IMR-90 (cell line): ENCODE measurements around the gene NOD2. TPM values are rescaled to one million over a fixed set of nuclear protein-coding genes. Genes with fewer than 3 reads are reported as not detected.

Experiments used
- ATAC-seq: fragments of 200-7000 bp; cut with Tn5 transposase; 2 replicates; pipeline ENCODE4 v1.9.1; 2020; ENCODE audit warnings: low read depth, mild to moderate bottlenecking, moderate library complexity
- BruUV-seq: library from RNA; stranded (reverse); fragments of 400-500 nt; replicated peaks from 2 replicates; lab custom pipeline; 2021; lab: Mats Ljungman, UMichigan
- CTCF ChIA-PET: fragments of 300-600 bp; formaldehyde crosslinking; extraction: SDS; loops from one replicate; lab custom pipeline; 2021; ENCODE audit warnings: antibody characterized with exemption; lab: Yijun Ruan, JAX
- POLR2A ChIA-PET: fragments of 300-600 bp; sonication (Branson Sonifier 250); formaldehyde crosslinking; loops from one replicate; lab custom pipeline; 2022; ENCODE audit warnings: antibody characterized with exemption; ENCODE audit not compliant: unreplicated experiment; lab: Charles Lee
- DNase-seq: peaks from one replicate; pipeline ENCODE4 v3.0.0; 2013
- H2AFZ ChIP-seq: replicated peaks from 2 replicates; pipeline ENCODE3; 2013; ENCODE audit warnings: low read length, mild to moderate bottlenecking; ENCODE audit not compliant: poor library complexity
- H2AK5ac ChIP-seq: 2 replicates; pipeline ENCODE4 v1.6.1; 2013; ENCODE audit warnings: low read depth, low read length, inconsistent platforms
- H2AK9ac ChIP-seq: replicated peaks from 2 replicates; pipeline ENCODE3; 2013; ENCODE audit warnings: mild to moderate bottlenecking, low read depth, low read length, moderate library complexity; ENCODE audit not compliant: poor library complexity
- H2BK120ac ChIP-seq: 2 replicates; pipeline ENCODE4 v1.6.1; 2013; ENCODE audit warnings: low read depth, low read length, inconsistent platforms
- H2BK15ac ChIP-seq: 3 replicates; pipeline ENCODE4 v1.6.1; 2013; ENCODE audit warnings: low read depth, low read length, inconsistent platforms
- H2BK20ac ChIP-seq: 2 replicates; pipeline ENCODE4 v1.6.1; 2013; ENCODE audit warnings: low read depth, mild to moderate bottlenecking, inconsistent platforms, low read length, moderate library complexity
- H2BK5ac ChIP-seq: 2 replicates; pipeline ENCODE4 v1.6.1; 2013; ENCODE audit warnings: mild to moderate bottlenecking, low read depth, low read length, inconsistent platforms; ENCODE audit not compliant: poor library complexity, severe bottlenecking
- H3K14ac ChIP-seq: replicated peaks from 2 replicates; pipeline ENCODE4 v1.6.1; 2013; ENCODE audit warnings: low read depth, low read length, inconsistent platforms
- H3K18ac ChIP-seq: 2 replicates; pipeline ENCODE4 v1.6.1; 2013; ENCODE audit warnings: low read depth, low read length, control low read depth
- H3K23ac ChIP-seq: 2 replicates; pipeline ENCODE4 v1.6.1; 2013; ENCODE audit warnings: low read depth, low read length, inconsistent platforms
- H3K27ac ChIP-seq: 2 replicates; pipeline ENCODE4 v1.5.1; 2013; ENCODE audit warnings: mild to moderate bottlenecking, control low read depth, low read length; ENCODE audit not compliant: insufficient read depth
- H3K27me3 ChIP-seq: 2 replicates; pipeline ENCODE4 v1.6.1; 2013; ENCODE audit warnings: low read length; ENCODE audit not compliant: control insufficient read depth, insufficient read depth
- H3K36me3 ChIP-seq: 2 replicates; pipeline ENCODE4 v1.6.1; 2013; ENCODE audit warnings: low read length, mixed read lengths; ENCODE audit not compliant: control insufficient read depth, insufficient read depth
- H3K4ac ChIP-seq: 2 replicates; pipeline ENCODE4 v1.6.1; 2013; ENCODE audit warnings: low read depth, low read length, inconsistent platforms
- H3K4me1 ChIP-seq: 2 replicates; pipeline ENCODE4 v1.6.1; 2013; ENCODE audit warnings: low read length, mixed read lengths; ENCODE audit not compliant: control insufficient read depth, insufficient read depth
- H3K4me2 ChIP-seq: 2 replicates; pipeline ENCODE4 v1.6.1; 2013; ENCODE audit warnings: low read depth, mild to moderate bottlenecking, control low read depth, low read length, moderate library complexity
- H3K4me3 ChIP-seq: 2 replicates; pipeline ENCODE4 v1.5.1; 2013; ENCODE audit warnings: low read depth, mild to moderate bottlenecking, control low read depth, low read length, moderate library complexity; ENCODE audit not compliant: insufficient read depth
- H3K56ac ChIP-seq: 2 replicates; pipeline ENCODE4 v1.6.1; 2013; ENCODE audit warnings: low read length, inconsistent platforms; ENCODE audit not compliant: insufficient read depth; ENCODE audit errors: extremely low read depth
- H3K79me1 ChIP-seq, 2 experiments: 2 replicates each; pipeline ENCODE4 v1.6.1; 2013; ENCODE audit warnings: low read length in 2 of 2, inconsistent platforms in 1 of 2, low read depth in 1 of 2
- H3K9ac ChIP-seq: 2 replicates; pipeline ENCODE4 v1.6.1; 2013; ENCODE audit warnings: low read depth, low read length, control low read depth
- H3K9me1 ChIP-seq: 2 replicates; pipeline ENCODE4 v1.6.1; 2013; ENCODE audit warnings: low read length, inconsistent platforms; ENCODE audit not compliant: insufficient read depth
- H3K9me3 ChIP-seq: 2 replicates; pipeline ENCODE4 v1.6.1; 2013; ENCODE audit warnings: low read length; ENCODE audit not compliant: control insufficient read depth, insufficient read depth
- H4K20me1 ChIP-seq: 2 replicates; pipeline ENCODE4 v1.6.1; 2013; ENCODE audit warnings: low read length, inconsistent platforms; ENCODE audit not compliant: insufficient read depth
- H4K5ac ChIP-seq: 2 replicates; pipeline ENCODE4 v1.6.1; 2013; ENCODE audit warnings: mild to moderate bottlenecking, low read depth, low read length, control low read depth
- H4K8ac ChIP-seq, 2 experiments: 2 replicates each; pipeline ENCODE4 v1.6.1; 2013; ENCODE audit warnings: low read depth in 2 of 2, low read length in 2 of 2, control low read depth in 1 of 2, inconsistent platforms in 1 of 2
- H4K91ac ChIP-seq: 2 replicates; pipeline ENCODE4 v1.6.1; 2013; ENCODE audit warnings: low read depth, low read length, inconsistent platforms; ENCODE audit not compliant: insufficient read depth
- CEBPB ChIP-seq: IDR thresholded peaks from 2 replicates; pipeline ENCODE4 v1.6.1; 2012; ENCODE audit warnings: low read depth, low read length, improper control_type of control experiment
- ELK1 ChIP-seq: fragments of 150-350 bp; IDR thresholded peaks from 2 replicates; pipeline ENCODE4 v1.6.1; 2016; ENCODE audit warnings: low read depth, mild to moderate bottlenecking, low read length, moderate library complexity, borderline replicate concordance
- WGBS, 2 experiments: methylation state at CpG; one replicate each; pipeline versions ENCODE4 v1.1.5 to v1.1.7; 2013; ENCODE audit warnings: missing lambda C conversion rate in 2 of 2; ENCODE audit not compliant: insufficient read length in 1 of 2; ENCODE audit errors: extremely low coverage in 2 of 2; 5-methylcytosine and 5-hydroxymethylcytosine counted together
- dilution Hi-C: fragments of 300-500 bp; cut with HindIII; formaldehyde crosslinking; loops from one replicate; pipeline ENCODE4 v1.14.3; 2018; ENCODE audit warnings: low sequenced_read_pairs; ENCODE audit not compliant: unreplicated experiment
- in situ Hi-C: fragments of 300-500 bp; cut with MboI; formaldehyde crosslinking; loops from 3 replicates; pipeline ENCODE4 v1.14.3; 2019; ENCODE audit warnings: low sequenced_read_pairs, inconsistent platforms, mixed read lengths
- intact Hi-C: fragments of 100-400 bp; cut with micrococcal nuclease; formaldehyde crosslinking; loops from 2 replicates; pipeline ENCODE4 v1.10.0; 2022
- polyA plus RNA-seq, 3 experiments: library from polyadenylated mRNA; depleted of rRNA; stranded (reverse); fragments of >200 nt; gene quantifications; 2 replicates each; pipeline ENCODE4 v1.2.3, GENCODE V29; 2012; ENCODE audit warnings: low replicate concordance in 1 of 3
- total RNA-seq: library from RNA; depleted of rRNA; stranded (reverse); fragments of >200 nt; gene quantifications from 2 replicates; pipeline ENCODE4 v1.2.3, GENCODE V29; 2012

NOD2 gene
- total and polyA plus RNA-seq, 2 of the 4 experiments (the other 2 are of a cell fraction) = not detected

GRCh38 chr16:50712560-50712898 lies 19.1 kb downstream of the NOD2 start:
- H3K9me1 ChIP-seq = no peaks in the 10 kb centered on the region
- no peak overlapping the region for H4K5ac ChIP-seq
- H3K27ac ChIP-seq = no peak overlapping the region
- dilution Hi-C loops (no loop called here), in situ Hi-C loops (no loop called here), intact Hi-C loops (no loop called here)
- no peak overlapping the region for H2AK5ac ChIP-seq
- H2BK20ac ChIP-seq = no peak overlapping the region
- H2AFZ ChIP-seq = no peak overlapping the region
- TF ChIP-seq ELK1 (no peak), CEBPB (0 out of 2 replicates have a peak, but pooled peaks have one; percentile 3)
- H3K14ac ChIP-seq = no peak overlapping the region
- H2AK9ac ChIP-seq = no peak overlapping the region
- CTCF ChIA-PET = no interaction called here
- H3K79me1 ChIP-seq = no peaks in the 10 kb centered on the region
- no peak overlapping the region for H2BK15ac ChIP-seq
- H3K36me3 ChIP-seq = no peaks in the 10 kb centered on the region
- no peak overlapping the region for H3K4me3 ChIP-seq
- H3K56ac ChIP-seq = no peak overlapping the region
- no peak overlapping the region for H3K18ac ChIP-seq
- POLR2A ChIA-PET = no interaction called here
- no peak overlapping the region for H3K4me2 ChIP-seq
- no peaks in the 10 kb centered on the region; the same call in none of the 2 replicates for H3K27me3 ChIP-seq
- no peak overlapping the region for H4K8ac ChIP-seq
- H3K4me1 ChIP-seq = no peaks in the 10 kb centered on the region
- H3K23ac ChIP-seq = no peak overlapping the region
- H3K9ac ChIP-seq = no peak overlapping the region
- no peak overlapping the region for H2BK120ac ChIP-seq
- ATAC-seq = no peak
- no peak overlapping the region for H3K4ac ChIP-seq
- H3K9me3 ChIP-seq = no peaks in the 10 kb centered on the region
- WGBS, 2 experiments = no CpG with 5 or more reads among the region's 3 CpGs
- BruUV-seq = no TSS peak
- no peak overlapping the region for H2BK5ac ChIP-seq
- DNase-seq = peak; percentile 1
- no peak overlapping the region for H4K91ac ChIP-seq
- H4K20me1 ChIP-seq = no peaks in the 10 kb centered on the region
